Trophoblast cell (in vitro differentiated cells and primary cell): ENCODE data around the gene C10orf71.

Experiments used
- DNase-seq, 2 donors: peaks; one replicate each; pipeline ENCODE4 v3.0.0-alpha.2; 2016
- H2AFZ ChIP-seq: 2 replicates; pipeline ENCODE4 v1.6.1; 2013; ENCODE audit warnings: low read length, moderate library complexity, mild to moderate bottlenecking; ENCODE audit not compliant: insufficient read depth, poor library complexity
- H2AK5ac ChIP-seq: 2 replicates; pipeline ENCODE4 v1.6.1; 2013; ENCODE audit warnings: mild to moderate bottlenecking, low read length
- H2BK120ac ChIP-seq: 2 replicates; pipeline ENCODE4 v1.6.1; 2013; ENCODE audit warnings: low read length, mild to moderate bottlenecking, moderate library complexity; ENCODE audit not compliant: insufficient read depth, poor library complexity
- H2BK12ac ChIP-seq: 2 replicates; pipeline ENCODE4 v1.6.1; 2013; ENCODE audit warnings: mild to moderate bottlenecking, low read length, moderate library complexity
- H2BK5ac ChIP-seq: 2 replicates; pipeline ENCODE4 v1.6.1; 2013; ENCODE audit warnings: low read length, low read depth, moderate library complexity, mild to moderate bottlenecking; ENCODE audit not compliant: poor library complexity
- H3K14ac ChIP-seq: 2 replicates; pipeline ENCODE4 v1.6.1; 2013; ENCODE audit warnings: mild to moderate bottlenecking, low read length
- H3K18ac ChIP-seq: 2 replicates; pipeline ENCODE4 v1.6.1; 2013; ENCODE audit warnings: mild to moderate bottlenecking, low read length
- H3K23ac ChIP-seq: 2 replicates; pipeline ENCODE4 v1.6.1; 2013; ENCODE audit warnings: low read length
- H3K27ac ChIP-seq: 2 replicates; pipeline ENCODE4 v1.5.1; 2013; ENCODE audit warnings: low read depth, mild to moderate bottlenecking, inconsistent platforms, low read length, moderate library complexity
- H3K27me3 ChIP-seq: 2 replicates; pipeline ENCODE4 v1.6.1; 2013; ENCODE audit warnings: inconsistent platforms, mild to moderate bottlenecking, low read length, moderate library complexity; ENCODE audit not compliant: insufficient read depth
- H3K36me3 ChIP-seq, 2 experiments: 1 replicate in 1 of 2; 2 replicates in 1 of 2; pipeline ENCODE4 v1.6.1; 2013; ENCODE audit warnings: low read length in 2 of 2, mild to moderate bottlenecking in 2 of 2, moderate library complexity in 1 of 2; ENCODE audit not compliant: insufficient read depth in 2 of 2, control insufficient read depth in 1 of 2
- H3K4ac ChIP-seq: 2 replicates; pipeline ENCODE4 v1.6.1; 2013; ENCODE audit warnings: low read depth, mild to moderate bottlenecking, low read length, moderate library complexity
- H3K4me1 ChIP-seq, 2 experiments: 1 replicate in 1 of 2; 2 replicates in 1 of 2; pipeline ENCODE4 v1.6.1; 2013; ENCODE audit warnings: low read length in 2 of 2, mild to moderate bottlenecking in 2 of 2, moderate library complexity in 1 of 2; ENCODE audit not compliant: insufficient read depth in 2 of 2, control insufficient read depth in 1 of 2
- H3K4me2 ChIP-seq: 2 replicates; pipeline ENCODE4 v1.6.1; 2013; ENCODE audit warnings: inconsistent platforms, mild to moderate bottlenecking, low read length, moderate library complexity
- H3K4me3 ChIP-seq: 2 replicates; pipeline ENCODE4 v1.5.1; 2013; ENCODE audit warnings: mild to moderate bottlenecking, low read depth, low read length, inconsistent platforms
- H3K79me1 ChIP-seq: one replicate; pipeline ENCODE4 v1.6.1; 2013; ENCODE audit warnings: low read length
- H3K79me2 ChIP-seq: 2 replicates; pipeline ENCODE4 v1.6.1; 2013; ENCODE audit warnings: low read length, mild to moderate bottlenecking; ENCODE audit not compliant: control insufficient read depth, insufficient read depth, poor library complexity
- H3K9ac ChIP-seq: 2 replicates; pipeline ENCODE4 v1.6.1; 2013; ENCODE audit warnings: mild to moderate bottlenecking, low read length
- H3K9me3 ChIP-seq: 2 replicates; pipeline ENCODE4 v1.6.1; 2013; ENCODE audit warnings: low read depth, mild to moderate bottlenecking, control low read depth, inconsistent platforms, low read length; ENCODE audit not compliant: insufficient read depth
- H4K12ac ChIP-seq: 2 replicates; pipeline ENCODE4 v1.6.1; 2013; ENCODE audit warnings: low read depth, mild to moderate bottlenecking, low read length, moderate library complexity
- H4K8ac ChIP-seq: 2 replicates; pipeline ENCODE4 v1.6.1; 2013; ENCODE audit warnings: low read depth, mild to moderate bottlenecking, low read length, moderate library complexity
- H4K91ac ChIP-seq: one replicate; pipeline ENCODE4 v1.6.1; 2013; ENCODE audit warnings: low read depth, mild to moderate bottlenecking, low read length, moderate library complexity
- WGBS: extraction: QIAGEN DNeasy Blood & Tissue Kit; methylation state at CpG from one replicate; pipeline ENCODE4 v1.1.7; 2013; ENCODE audit warnings: missing lambda C conversion rate; ENCODE audit not compliant: insufficient read length, insufficient coverage; ENCODE audit errors: extremely low coverage; 5-methylcytosine and 5-hydroxymethylcytosine counted together

The C10orf71 gene

GRCh38 chr10:49254556-49255318 lies 44.2 kb upstream of the C10orf71 start:
- no peak overlapping the region for H2AK5ac ChIP-seq
- H3K79me1 ChIP-seq: no peaks in the 10 kb centered on the region
- no CpG with 5 or more reads among the region's 14 CpGs for WGBS
- H4K91ac ChIP-seq: no peak overlapping the region
- H3K79me2 ChIP-seq: no peaks in the 10 kb centered on the region
- H3K36me3 ChIP-seq: no peaks in the 10 kb centered on the region
- H2BK12ac ChIP-seq: no peak overlapping the region
- no peak overlapping the region for H3K4me3 ChIP-seq
- no peak overlapping the region for H3K23ac ChIP-seq
- no peak overlapping the region for H3K4me2 ChIP-seq
- no peak overlapping the region for H2AFZ ChIP-seq
- no peak overlapping the region for H3K27ac ChIP-seq
- H3K14ac ChIP-seq: no peak overlapping the region
- H3K9ac ChIP-seq: no peak overlapping the region
- no peak overlapping the region for H2BK5ac ChIP-seq
- no peak for DNase-seq
- H4K8ac ChIP-seq: no peak overlapping the region
- H3K4ac ChIP-seq: no peak overlapping the region
- no peak overlapping the region for H2BK120ac ChIP-seq
- no peak overlapping the region for H3K18ac ChIP-seq
- H4K12ac ChIP-seq: no peak overlapping the region
- no peaks in the 10 kb centered on the region for H3K27me3 ChIP-seq
- H3K9me3 ChIP-seq: no peaks in the 10 kb centered on the region
- H3K4me1 ChIP-seq: no peaks in the 10 kb centered on the region

- Histone ChIP-seq H4K12ac (no peak overlapping the region), H2BK120ac (no peak overlapping the region), H3K4me3 (no peak overlapping the region), H3K4me2 (no peak overlapping the region), H3K14ac (no peak overlapping the region), H2BK5ac (no peak overlapping the region), H4K8ac (no peak overlapping the region), H3K79me2 (no peaks in the 10 kb centered on the region), H3K18ac (no peak overlapping the region), H2BK12ac (no peak overlapping the region), H3K27ac (no peak overlapping the region), H3K9ac (no peak overlapping the region), H2AFZ (no peak overlapping the region), H3K9me3 (no peaks in the 10 kb centered on the region), H4K91ac (no peak overlapping the region), H3K79me1 (no peaks in the 10 kb centered on the region), H3K36me3 (no peaks in the 10 kb centered on the region), H3K4ac (no peak overlapping the region), H3K27me3 (no peaks in the 10 kb centered on the region), H3K23ac (no peak overlapping the region), H2AK5ac (no peak overlapping the region), H3K4me1 (no peaks in the 10 kb centered on the region)
- WGBS: no CpG with 5 or more reads among the region's 3 CpGs
- DNase-seq: no peak
Measured at GRCh38 chr10:49255883-49256282, 43.1 kb upstream of the C10orf71 start.

GRCh38 chr10:49257154-49257553 lies 41.8 kb upstream of the C10orf71 start:
- no peak overlapping the region for H3K23ac ChIP-seq
- no peak overlapping the region for H2AK5ac ChIP-seq
- H3K27ac ChIP-seq: no peak overlapping the region
- H3K36me3 ChIP-seq: no peaks in the 10 kb centered on the region
- H4K91ac ChIP-seq: no peak overlapping the region
- H3K9me3 ChIP-seq: no peaks in the 10 kb centered on the region
- H4K12ac ChIP-seq: no peak overlapping the region
- H2BK12ac ChIP-seq: no peak overlapping the region
- H3K27me3 ChIP-seq: no peaks in the 10 kb centered on the region
- H3K18ac ChIP-seq: no peak overlapping the region
- no peak overlapping the region for H3K4me2 ChIP-seq
- H2AFZ ChIP-seq: no peak overlapping the region
- no peaks in the 10 kb centered on the region for H3K79me2 ChIP-seq
- H3K9ac ChIP-seq: no peak overlapping the region
- no peaks in the 10 kb centered on the region for H3K79me1 ChIP-seq
- H3K4me3 ChIP-seq: no peak overlapping the region
- no peak overlapping the region for H3K14ac ChIP-seq
- no CpG with 5 or more reads among the region's 1 CpG for WGBS
- H3K4ac ChIP-seq: no peak overlapping the region
- no peak overlapping the region for H2BK5ac ChIP-seq
- H4K8ac ChIP-seq: no peak overlapping the region
- no peak for DNase-seq
- no peak overlapping the region for H2BK120ac ChIP-seq
- H3K4me1 ChIP-seq: peaks cover under 1 to 1% of the 10 kb centered on the region in 2 experiments

DNA sequence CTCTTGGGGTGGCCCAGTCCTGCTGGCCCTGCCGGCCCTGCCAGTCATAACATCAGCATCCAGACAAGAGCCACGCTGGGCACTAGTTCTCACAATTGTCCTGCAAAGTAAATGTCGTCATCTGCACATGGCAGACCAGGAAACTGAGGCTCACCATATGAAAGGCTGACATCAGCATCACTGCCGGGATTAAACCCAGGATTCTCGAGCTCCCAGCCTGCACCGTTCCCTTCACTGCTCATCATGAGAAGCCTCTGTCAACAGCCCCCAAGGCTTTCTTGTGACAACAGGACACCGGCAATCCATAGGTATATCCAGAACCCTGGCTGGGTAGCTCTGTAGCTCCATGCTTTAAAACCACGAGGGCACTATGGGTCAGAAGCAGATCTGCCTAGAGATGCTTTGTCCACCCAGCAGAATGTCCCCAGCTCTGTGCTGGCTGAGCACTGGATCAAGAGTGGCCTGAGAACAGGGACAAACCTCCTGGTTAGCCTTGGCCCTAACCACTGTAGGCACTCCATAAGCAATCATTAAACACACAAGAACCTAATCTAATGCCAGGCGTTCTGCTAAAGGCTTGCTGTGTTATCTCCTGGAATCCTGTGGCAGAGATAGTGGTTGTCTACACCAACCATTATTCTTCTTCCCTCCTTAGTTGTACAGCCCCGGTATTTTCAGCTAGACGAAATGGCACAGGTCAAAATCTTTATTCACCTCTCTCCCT lies 41.2 kb upstream of the C10orf71 start:
- no peak overlapping the region for H3K4me3 ChIP-seq
- no CpG with 5 or more reads among the region's 11 CpGs for WGBS

More for the DNA sequence above, 41.2 kb upstream of the C10orf71 start:
- Histone ChIP-seq H3K9ac (no peak overlapping the region), H2AK5ac (no peak overlapping the region), H2BK120ac (no peak overlapping the region), H4K8ac (no peak overlapping the region), H3K79me1 (no peaks in the 10 kb centered on the region), H3K4me2 (no peak overlapping the region), H4K91ac (no peak overlapping the region), H3K14ac (no peak overlapping the region), H3K79me2 (no peaks in the 10 kb centered on the region), H3K27me3 (no peaks in the 10 kb centered on the region), H4K12ac (no peak overlapping the region), H2AFZ (no peak overlapping the region), H3K36me3 (no peaks in the 10 kb centered on the region), H3K27ac (no peak overlapping the region), H2BK5ac (no peak overlapping the region), H2BK12ac (no peak overlapping the region), H3K4ac (no peak overlapping the region), H3K23ac (no peak overlapping the region), H3K18ac (no peak overlapping the region), H3K4me1 (peaks cover 4 to 5% of the 10 kb centered on the region in 2 experiments), H3K9me3 (peaks cover 2% of the 10 kb centered on the region)
- DNase-seq: no peak
